GM23338 (cell line): ENCODE data around the gene CHRNA4. TPM values are rescaled to one million over a fixed set of nuclear protein-coding genes. Genes with fewer than 3 reads are reported as not detected.

Experiments used
- ATAC-seq: fragments of 200-7000 bp; cut with Tn5 transposase; 3 replicates; pipeline ENCODE4 v1.9.1; 2020
- DNase-seq: peaks from one replicate; pipeline ENCODE4 v3.0.0-alpha.2; 2015; ENCODE audit warnings: low spot score
- H2AFZ ChIP-seq: fragments of 200-600 bp; sonication (generic); 2 replicates; pipeline ENCODE4 v1.8.0; 2016; ENCODE audit warnings: antibody characterized with exemption, mild to moderate bottlenecking, moderate library complexity
- H3F3A ChIP-seq: fragments of 200-600 bp; sonication (generic); replicated peaks from 2 replicates; pipeline ENCODE4 v1.8.0; 2017; ENCODE audit warnings: antibody characterized with exemption, mixed run types, low read depth
- H3K27ac ChIP-seq: fragments of 200-600 bp; sonication (generic); 2 replicates; pipeline ENCODE4 v1.6.1; 2016; ENCODE audit warnings: low read depth
- H3K27me3 ChIP-seq: fragments of 200-600 bp; sonication (generic); 2 replicates; pipeline ENCODE4 v1.8.0; 2016; ENCODE audit warnings: mild to moderate bottlenecking, mixed run types, moderate library complexity; ENCODE audit not compliant: insufficient read depth
- H3K36me3 ChIP-seq: fragments of 200-600 bp; sonication (generic); 2 replicates; pipeline ENCODE4 v1.8.0; 2016; ENCODE audit warnings: mild to moderate bottlenecking; ENCODE audit not compliant: insufficient read depth
- H3K4me1 ChIP-seq: fragments of 200-600 bp; sonication (generic); 2 replicates; pipeline ENCODE4 v1.8.0; 2016; ENCODE audit warnings: mild to moderate bottlenecking, moderate library complexity; ENCODE audit not compliant: insufficient read depth
- H3K4me2 ChIP-seq: fragments of 200-600 bp; sonication (generic); 2 replicates; pipeline ENCODE4 v1.7.1; 2017; ENCODE audit warnings: mixed run types
- H3K4me3 ChIP-seq: fragments of 200-600 bp; sonication (generic); 2 replicates; pipeline ENCODE4 v1.6.1; 2016; ENCODE audit warnings: mixed run types
- H3K79me2 ChIP-seq: fragments of 200-600 bp; sonication (generic); replicated peaks from 2 replicates; pipeline ENCODE4 v1.8.0; 2017; ENCODE audit warnings: mild to moderate bottlenecking; ENCODE audit not compliant: insufficient read depth
- H3K9me2 ChIP-seq: fragments of 200-600 bp; sonication (generic); 2 replicates; pipeline ENCODE4 v1.8.0; 2017; ENCODE audit not compliant: insufficient read depth
- H4K20me1 ChIP-seq: fragments of 200-600 bp; sonication (generic); replicated peaks from 2 replicates; pipeline ENCODE4 v1.8.0; 2017; ENCODE audit warnings: mild to moderate bottlenecking; ENCODE audit not compliant: insufficient read depth
- H3K27ac Mint-ChIP-seq: 2 replicates; pipeline ENCODE4 v1.8.0; 2020; ENCODE audit warnings: inconsistent platforms, mild to moderate bottlenecking, moderate library complexity, mixed read lengths
- H3K27me3 Mint-ChIP-seq: 3 replicates; pipeline ENCODE4 v1.8.0; 2022; ENCODE audit warnings: low read depth, mild to moderate bottlenecking, moderate library complexity, mixed read lengths, inconsistent platforms; ENCODE audit not compliant: insufficient read depth, poor library complexity
- H3K36me3 Mint-ChIP-seq: 3 replicates; pipeline ENCODE4 v1.8.0; 2021; ENCODE audit warnings: low read depth, mild to moderate bottlenecking, inconsistent platforms, moderate library complexity, mixed read lengths
- H3K4me1 Mint-ChIP-seq: 3 replicates; pipeline ENCODE4 v1.8.0; 2020; ENCODE audit warnings: mild to moderate bottlenecking, inconsistent platforms, mixed read lengths
- H3K4me3 Mint-ChIP-seq: 3 replicates; pipeline ENCODE4 v1.8.0; 2021; ENCODE audit warnings: moderate library complexity, mild to moderate bottlenecking, inconsistent platforms, mixed read lengths
- H3K9me3 Mint-ChIP-seq: 3 replicates; pipeline ENCODE4 v1.8.0; 2020; ENCODE audit warnings: moderate library complexity, mild to moderate bottlenecking, inconsistent platforms, mixed read lengths
- EZH2phosphoT487 ChIP-seq: fragments of 200-600 bp; sonication (generic); IDR thresholded peaks from one replicate; pipeline ENCODE4 v1.8.1; 2018; ENCODE audit warnings: antibody characterized with exemption; ENCODE audit not compliant: unreplicated experiment
- JUNB ChIP-seq: IDR thresholded peaks from one replicate; pipeline ENCODE4 v1.6.1; 2016; ENCODE audit warnings: antibody characterized with exemption; ENCODE audit not compliant: unreplicated experiment
- POLR2AphosphoS5 ChIP-seq: IDR thresholded peaks from 2 replicates; pipeline ENCODE4 v1.6.1; 2016; ENCODE audit warnings: antibody characterized with exemption, low read depth
- REST ChIP-seq: IDR thresholded peaks from one replicate; pipeline ENCODE4 v1.6.1; 2018; ENCODE audit warnings: antibody characterized with exemption; ENCODE audit not compliant: unreplicated experiment
- ZNF331 ChIP-seq: fragments of 250-450 bp; sonication (Bioruptor Pico); IDR thresholded peaks from 2 replicates; pipeline ENCODE4 v1.5.0; 2020; ENCODE audit warnings: low read depth, mild to moderate bottlenecking, moderate library complexity
- ZNF462 ChIP-seq: fragments of 250-450 bp; sonication (Bioruptor Pico); IDR thresholded peaks from 2 replicates; pipeline ENCODE4 v1.5.0; 2020; ENCODE audit warnings: mild to moderate bottlenecking, moderate library complexity
- polyA plus RNA-seq: library from polyadenylated mRNA; unstranded; fragments of >200 nt; fragmentation: Nextera tagmentation; extraction: Ambion mirVana; gene quantifications from 2 replicates; pipeline ENCODE4 v1.2.1, GENCODE V29; 2016
- total RNA-seq: library from RNA; depleted of rRNA; stranded (reverse); fragments of >200 nt; shearing (Covaris generic); gene quantifications from 2 replicates; pipeline ENCODE4 v1.2.3, GENCODE V29; 2014

CHRNA4 gene
- total and polyA plus RNA-seq, 2 experiments from 2014 or later = 2.7 to 3.9 TPM

- TF ChIP-seq ZNF462 = no peak
These were observed 24.7 kb upstream of the CHRNA4 start (continued) for GRCh38 chr20:63385819-63386218.

GRCh38 chr20:63384336-63384735, 23.2 kb upstream of the CHRNA4 start:
- Histone ChIP-seq H4K20me1 (no peaks in the 10 kb centered on the region), H3K27me3 (no peaks in the 10 kb centered on the region), H3K36me3 (no peaks in the 10 kb centered on the region; the same call in 1 of the 2 replicates), H3F3A (peaks cover 14% of the 10 kb centered on the region), H3K27ac (no peak overlapping the region), H3K79me2 (no peaks in the 10 kb centered on the region), H3K4me1 (no peaks in the 10 kb centered on the region), H3K4me2 (no peak overlapping the region), H3K4me3 (no peak overlapping the region), H2AFZ (no peak overlapping the region), H3K9me2 (peaks cover 4% of the 10 kb centered on the region; the same call in 1 of the 2 replicates)
- Mint-ChIP-seq H3K27me3 (peaks cover 21% of the 10 kb centered on the region), H3K9me3 (peaks cover 45% of the 10 kb centered on the region), H3K4me1 (peaks cover 7% of the 10 kb centered on the region), H3K27ac (no peak overlapping the region), H3K36me3 (peaks cover 29% of the 10 kb centered on the region), H3K4me3 (no peak overlapping the region)
- no peak for ATAC-seq
- DNase-seq = no peak
- no peak for TF ChIP-seq POLR2AphosphoS5
- no peak for TF ChIP-seq ZNF331 (CRISPR knock-in tag)
- no peak for TF ChIP-seq ZNF462
- no peak for TF ChIP-seq REST
- no peak for TF ChIP-seq EZH2phosphoT487
- TF ChIP-seq JUNB = no peak
